Tibial nerve (tissue), 4 donors: ENCODE measurements around the gene ARL5C. TPM values are rescaled to one million over a fixed set of nuclear protein-coding genes. Genes with fewer than 3 reads are reported as not detected.

Experiments
- DNase-seq, 2 donors: peaks; one replicate each; pipeline ENCODE4 v3.0.0-alpha.2; 2019; ENCODE audit warnings: low spot score in 2 of 2
- H3K27ac ChIP-seq, 4 donors: fragments of 200-600 bp; sonication (generic) in 3 of 4; one replicate each; pipeline ENCODE4 v1.5.1; 2017 to 2019; ENCODE audit warnings: mild to moderate bottlenecking in 1 of 4
- H3K27me3 ChIP-seq, 2 donors: fragments of 200-600 bp; sonication (generic) in 1 of 2; one replicate each; pipeline versions ENCODE4 v1.5.1 to v1.6.0; 2017 to 2019
- H3K36me3 ChIP-seq, 3 donors: fragments of 200-600 bp; sonication (generic); one replicate each; pipeline ENCODE4 v1.5.1; 2018 to 2019
- H3K4me1 ChIP-seq, 4 donors: fragments of 200-600 bp; sonication (generic) in 3 of 4; one replicate each; pipeline ENCODE4 v1.5.1; 2017 to 2019
- H3K4me3 ChIP-seq, 4 donors: fragments of 200-600 bp; sonication (generic) in 3 of 4; one replicate each; pipeline ENCODE4 v1.5.1; 2017 to 2019; ENCODE audit warnings: mild to moderate bottlenecking in 1 of 4, moderate library complexity in 1 of 4
- H3K9me3 ChIP-seq, 4 donors: fragments of 200-600 bp; sonication (generic) in 3 of 4; one replicate each; pipeline ENCODE4 v1.5.1; 2017 to 2019
- CTCF ChIP-seq, 5 experiments: fragments of 200-600 bp in 3 of 5; fragments of 450-650 bp in 2 of 5; sonication (generic) in 3 of 5; IDR thresholded peaks; one replicate each; pipeline ENCODE4 v1.5.1; 2016 to 2019; ENCODE audit warnings: antibody characterized with exemption in 5 of 5, mild to moderate bottlenecking in 3 of 5, moderate library complexity in 2 of 5
- EP300 ChIP-seq, 2 donors: sonication (generic); formaldehyde crosslinking; IDR thresholded peaks; one replicate each; pipeline ENCODE4 v1.6.1; 2017; ENCODE audit warnings: antibody characterized with exemption in 2 of 2, mild to moderate bottlenecking in 1 of 2
- POLR2A ChIP-seq, 2 donors: fragments of 450-650 bp; IDR thresholded peaks; one replicate each; pipeline ENCODE4 v1.6.1; 2017; ENCODE audit warnings: antibody characterized with exemption in 2 of 2, mild to moderate bottlenecking in 2 of 2, moderate library complexity in 2 of 2
- WGBS, 2 donors: methylation state at CpG; one replicate each; pipeline ENCODE4 v1.1.5; 2018; 5-methylcytosine and 5-hydroxymethylcytosine counted together
- total RNA-seq, 4 donors: library from RNA; depleted of rRNA; stranded (reverse); fragments of >200 nt; gene quantifications; one replicate each; pipeline ENCODE4 v1.1.0, GENCODE V29; 2016

ARL5C gene
- total RNA-seq, 4 donors from 2014 or later, result not detected

- 82 to 88% methylated on average over 5 of the region's 5 CpGs for WGBS, 2 donors
- no peaks in the 10 kb centered on the region for H3K36me3 ChIP-seq
Observed at GRCh38 chr17:39118674-39119419, 47.1 kb downstream of the ARL5C start.

GRCh38 chr17:39116224-39116623 is 49.7 kb downstream of the ARL5C start:
- H3K9me3 ChIP-seq, result no peaks in the 10 kb centered on the region
- no peaks in the 10 kb centered on the region for H3K27me3 ChIP-seq
- H3K4me1 ChIP-seq, result peaks cover 0 to 4% (median 0%) of the 10 kb centered on the region in 4 donors
- 66 to 95% methylated on average over 3 of the region's 3 CpGs for WGBS, 2 donors
- TF ChIP-seq POLR2A (IDR thresholded peaks at IDR 0.05) (no peak), CTCF (IDR thresholded peaks at IDR 0.05) (no peak), EP300 (IDR thresholded peaks at IDR 0.05) (no peak)
- no peak for DNase-seq
- no peak overlapping the region for H3K27ac ChIP-seq
- no peaks in the 10 kb centered on the region for H3K36me3 ChIP-seq
- H3K4me3 ChIP-seq, result no peak overlapping the region

More at GRCh38 chr17:39118674-39119419, 47.1 kb downstream of the ARL5C start:
- no peaks in the 10 kb centered on the region for H3K9me3 ChIP-seq
- H3K27me3 ChIP-seq, result no peaks in the 10 kb centered on the region
- no peak overlapping the region for H3K4me3 ChIP-seq
- TF ChIP-seq CTCF (IDR thresholded peaks at IDR 0.05) (no peak), EP300 (IDR thresholded peaks at IDR 0.05) (peak in 1 of 2 donors; percentile 11)
- DNase-seq, result no peak
- H3K4me1 ChIP-seq, result peaks cover 0 to 4% (median 0%) of the 10 kb centered on the region in 4 donors
- H3K27ac ChIP-seq, result peak overlapping the region in 1 of 4 donors; percentile 28

GRCh38 chr17:39115135-39115534 is 50.8 kb downstream of the ARL5C start:
- DNase-seq, result no peak
- TF ChIP-seq POLR2A (IDR thresholded peaks at IDR 0.05) (no peak), CTCF (IDR thresholded peaks at IDR 0.05) (no peak), EP300 (IDR thresholded peaks at IDR 0.05) (no peak)
- 49 to 60% methylated on average over 5 of the region's 5 CpGs for WGBS, 2 donors

GRCh38 chr17:39114723-39115122 is 51.2 kb downstream of the ARL5C start:
- H3K36me3 ChIP-seq, result no peaks in the 10 kb centered on the region
- TF ChIP-seq POLR2A (IDR thresholded peaks at IDR 0.05) (no peak), EP300 (IDR thresholded peaks at IDR 0.05) (no peak), CTCF (IDR thresholded peaks at IDR 0.05) (no peak)
- H3K4me3 ChIP-seq, result no peak overlapping the region
- no peaks in the 10 kb centered on the region for H3K9me3 ChIP-seq
- no peaks in the 10 kb centered on the region for H3K27me3 ChIP-seq
- H3K27ac ChIP-seq, result no peak overlapping the region
- DNase-seq, result no peak
- peaks cover 0 to 4% (median 0%) of the 10 kb centered on the region in 4 donors for H3K4me1 ChIP-seq
- WGBS, 2 donors, result 70 to 93% methylated on average over 14 of the region's 14 CpGs

More at GRCh38 chr17:39115135-39115534, 50.8 kb downstream of the ARL5C start:
- no peaks in the 10 kb centered on the region for H3K27me3 ChIP-seq
- H3K4me3 ChIP-seq, result no peak overlapping the region
- no peaks in the 10 kb centered on the region for H3K9me3 ChIP-seq
- no peaks in the 10 kb centered on the region for H3K36me3 ChIP-seq
- peaks cover 0 to 4% (median 0%) of the 10 kb centered on the region in 4 donors for H3K4me1 ChIP-seq
- no peak overlapping the region for H3K27ac ChIP-seq

GRCh38 chr17:39113871-39114270 is 52.1 kb downstream of the ARL5C start:
- H3K9me3 ChIP-seq, result no peaks in the 10 kb centered on the region
- no peaks in the 10 kb centered on the region for H3K27me3 ChIP-seq
- peaks cover 0 to 4% (median 0%) of the 10 kb centered on the region in 4 donors for H3K4me1 ChIP-seq
- H3K27ac ChIP-seq, result no peak overlapping the region
- WGBS, 2 donors, result 90% methylated on average over 2 of the region's 2 CpGs
- no peaks in the 10 kb centered on the region for H3K36me3 ChIP-seq
- H3K4me3 ChIP-seq, result no peak overlapping the region
- DNase-seq, result no peak
- TF ChIP-seq CTCF (IDR thresholded peaks at IDR 0.05), result no peak
- no peak for TF ChIP-seq POLR2A (IDR thresholded peaks at IDR 0.05)
- no peak for TF ChIP-seq EP300 (IDR thresholded peaks at IDR 0.05)
